Measurements from ENCODE around the gene TRAPPC14. TPM values are rescaled to one million over a fixed set of nuclear protein-coding genes. Genes with fewer than 3 reads are reported as not detected.
"Not testable (repeated sequence)": the region's sequence is repeated elsewhere in the genome, so short reads cannot be mapped to it uniquely, and the experiment has no call there.

TRAPPC14 gene
- total RNA-seq, 3 donors from 2014 or later: 3.4 to 16.1 (median 12.6) TPM

- H3K27me3 ChIP-seq: no peaks in the 10 kb centered on the region
- H3K4me1 ChIP-seq: no peaks in the 10 kb centered on the region
- no peaks in the 10 kb centered on the region for H3K9me3 ChIP-seq
- H3K4me3 ChIP-seq: no peak overlapping the region
- no peaks in the 10 kb centered on the region for H3K36me3 ChIP-seq
- H3K27ac ChIP-seq: no peak overlapping the region
- intact Hi-C loops (cut with DNase I; ENCODE audit: low total_unique reads): no loop called here
- no peak for DNase-seq (ENCODE audit: low spot score in 2 of 2)
- TF ChIP-seq POLR2A (IDR thresholded peaks at IDR 0.05): no peak
- no peak for TF ChIP-seq POLR2AphosphoS5 (IDR thresholded peaks at IDR 0.05)
- no peak for TF ChIP-seq CTCF (IDR thresholded peaks at IDR 0.05)
Observed at GRCh38 chr7:100195222-100195621, 36.7 kb upstream of the TRAPPC14 start.

- no peaks in the 10 kb centered on the region for H3K9me3 ChIP-seq
- intact Hi-C loops (cut with DNase I; ENCODE audit: low total_unique reads): no loop called here
- H3K27me3 ChIP-seq: no peaks in the 10 kb centered on the region
- no peak overlapping the region for H3K27ac ChIP-seq
- TF ChIP-seq CTCF (IDR thresholded peaks at IDR 0.05) (no peak), POLR2AphosphoS5 (IDR thresholded peaks at IDR 0.05) (no peak), POLR2A (IDR thresholded peaks at IDR 0.05) (no peak)
- H3K4me3 ChIP-seq: no peak overlapping the region
- no peak for DNase-seq (ENCODE audit: low spot score in 2 of 2)
- no peaks in the 10 kb centered on the region for H3K36me3 ChIP-seq
- no peaks in the 10 kb centered on the region for H3K4me1 ChIP-seq
Observed at GRCh38 chr7:100192969-100193368, 34.4 kb upstream of the TRAPPC14 start.

- H3K9me3 ChIP-seq; DNase-seq (ENCODE audit: low spot score in 2 of 2); H3K4me1 ChIP-seq; H3K27ac ChIP-seq; H3K27me3 ChIP-seq; H3K36me3 ChIP-seq; H3K4me3 ChIP-seq; intact Hi-C loops (cut with DNase I; ENCODE audit: low total_unique reads): not testable (repeated sequence)
Observed at GRCh38 chr7:100192281-100192862, 33.8 kb upstream of the TRAPPC14 start.

GRCh38 chr7:100191775-100192174 lies 33.3 kb upstream of the TRAPPC14 start:
- intact Hi-C loops (cut with DNase I; ENCODE audit: low total_unique reads): no loop called here
- Histone ChIP-seq H3K27me3 (no peaks in the 10 kb centered on the region), H3K9me3 (no peaks in the 10 kb centered on the region), H3K4me3 (no peak overlapping the region), H3K27ac (no peak overlapping the region), H3K36me3 (no peaks in the 10 kb centered on the region), H3K4me1 (no peaks in the 10 kb centered on the region)
- TF ChIP-seq POLR2AphosphoS5 (IDR thresholded peaks at IDR 0.05) (no peak), CTCF (IDR thresholded peaks at IDR 0.05) (no peak), POLR2A (IDR thresholded peaks at IDR 0.05) (no peak)
- DNase-seq (ENCODE audit: low spot score in 2 of 2): no peak

- no peaks in the 10 kb centered on the region for H3K4me1 ChIP-seq
- intact Hi-C loops (cut with DNase I; ENCODE audit: low total_unique reads): no loop called here
- no peak overlapping the region for H3K4me3 ChIP-seq
- TF ChIP-seq CTCF (IDR thresholded peaks at IDR 0.05) (peak in 1 of 3 donors; percentile 22), POLR2AphosphoS5 (IDR thresholded peaks at IDR 0.05) (no peak), POLR2A (IDR thresholded peaks at IDR 0.05) (no peak)
- no peak for DNase-seq (ENCODE audit: low spot score in 2 of 2)
- H3K27me3 ChIP-seq: no peaks in the 10 kb centered on the region
- no peaks in the 10 kb centered on the region for H3K9me3 ChIP-seq
- no peak overlapping the region for H3K27ac ChIP-seq
- H3K36me3 ChIP-seq: no peaks in the 10 kb centered on the region
Observed at GRCh38 chr7:100190048-100190711, 31.7 kb upstream of the TRAPPC14 start.

Measured in breast epithelium (tissue), 4 donors.